GM18499 (cell line): ENCODE results near the gene TBC1D1.

ENCODE experiments used
- ATAC-seq: cut with Tn5 transposase; IDR thresholded peaks from one replicate; pipeline ENCODE4 v1.9.1; 2021; ENCODE audit warnings: moderate number of reproducible peaks; ENCODE audit not compliant: insufficient read depth, unreplicated experiment

TBC1D1 gene

DNA sequence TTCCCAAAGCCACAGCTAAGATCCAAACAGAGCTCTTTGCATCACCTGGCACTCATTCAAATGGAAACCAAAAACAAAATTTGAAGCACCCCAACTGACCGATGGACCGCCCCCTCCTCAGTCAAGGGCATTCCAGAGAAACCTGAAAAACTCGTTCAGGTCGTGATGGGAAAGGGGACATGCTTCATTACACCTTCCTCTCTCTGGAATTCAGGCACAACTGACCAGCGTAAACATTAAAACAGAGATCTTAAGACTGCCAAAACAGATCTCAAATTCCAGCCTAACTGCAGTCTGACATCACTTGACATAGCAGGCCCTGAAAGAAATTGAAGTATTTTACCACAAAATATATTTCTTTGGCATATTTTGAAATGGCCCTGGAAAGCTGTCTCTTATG is 97.8 kb downstream of the TBC1D1 start:
- ATAC-seq: no peak

- no peak for ATAC-seq
Observed at GRCh38 chr4:37989398-37990260, 98.7 kb downstream of the TBC1D1 start.

DNA sequence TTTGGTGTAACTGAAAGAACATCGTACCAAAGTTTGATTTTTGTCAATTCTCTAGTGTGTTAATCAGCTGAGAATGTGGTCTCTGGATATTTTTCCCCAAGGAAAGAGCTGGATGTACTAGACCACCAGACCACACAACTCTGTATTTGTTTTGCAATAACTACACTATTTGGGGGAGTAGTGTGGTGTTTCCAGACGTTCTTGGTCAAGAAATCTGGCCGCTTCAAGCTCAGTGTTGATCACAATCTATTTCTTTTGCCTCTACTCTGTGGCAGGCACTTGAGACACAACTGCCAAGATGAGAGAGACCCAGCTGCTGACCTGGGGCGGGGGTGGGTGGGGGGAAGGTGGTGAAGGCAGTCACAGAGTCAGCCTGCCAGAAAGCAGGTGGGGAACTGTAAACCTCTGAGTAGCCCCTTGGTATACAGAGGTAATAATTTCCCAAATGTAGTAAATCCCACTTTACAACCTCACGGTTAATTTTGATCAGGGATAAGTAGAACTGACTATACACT is 99.9 kb downstream of the TBC1D1 start:
- no peak for ATAC-seq

- no peak for ATAC-seq
Observed at GRCh38 chr4:37991623-37992410, 100.9 kb downstream of the TBC1D1 start.

- ATAC-seq: no peak
Observed at GRCh38 chr4:37993806-37994205, 102.9 kb downstream of the TBC1D1 start.

GRCh38 chr4:37994569-37994968 is 103.7 kb downstream of the TBC1D1 start:
- no peak for ATAC-seq

DNA sequence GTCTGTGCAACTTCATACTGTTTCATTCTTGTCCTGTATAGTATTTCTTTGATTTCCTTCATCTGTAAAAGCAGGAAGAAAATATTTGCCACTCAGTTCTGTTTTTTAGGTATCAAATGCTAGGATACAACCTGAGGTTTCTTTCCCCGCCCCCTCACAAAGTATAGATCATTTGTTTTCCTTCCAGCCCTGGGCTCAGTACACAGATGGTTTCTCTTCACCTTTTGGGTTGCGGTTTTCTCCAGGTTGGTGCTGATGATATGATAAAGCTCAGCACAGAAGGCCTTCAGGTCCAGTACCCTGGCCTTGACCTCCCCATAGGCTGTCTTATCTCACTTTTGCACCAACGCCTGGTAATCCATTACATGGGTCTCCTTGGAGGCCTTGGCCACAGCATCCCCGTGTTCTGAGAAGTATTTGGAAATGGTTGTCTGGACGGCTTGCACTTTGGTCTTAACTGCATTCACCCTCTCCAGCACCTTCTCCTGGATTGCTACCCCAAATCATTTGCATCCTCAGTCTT is 104.5 kb downstream of the TBC1D1 start:
- no peak for ATAC-seq

GRCh38 chr4:37995981-37996775 is 105.3 kb downstream of the TBC1D1 start:
- ATAC-seq: no peak

DNA sequence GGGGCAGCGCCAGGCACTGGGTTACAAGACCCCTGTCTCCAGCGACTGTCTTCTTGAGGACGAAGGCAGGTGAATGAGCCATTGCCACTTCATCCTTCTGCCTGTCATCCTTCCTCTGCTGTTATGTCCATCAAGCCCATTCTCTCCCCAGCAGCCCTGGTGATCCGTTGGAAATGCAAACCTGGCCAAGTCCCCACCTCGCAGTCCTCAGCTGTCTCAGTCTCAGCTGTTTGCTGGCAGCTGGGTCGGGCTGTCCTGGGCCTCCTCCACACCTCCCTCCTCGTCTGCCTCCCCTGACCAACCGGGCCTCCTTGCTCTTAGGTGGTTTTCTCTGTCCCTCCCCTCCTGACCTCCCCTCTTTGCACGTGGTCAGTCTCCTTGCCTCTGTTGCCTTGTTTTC is 107.3 kb downstream of the TBC1D1 start:
- no peak for ATAC-seq

- no peak for ATAC-seq
Observed at GRCh38 chr4:37999000-37999716, 108.3 kb downstream of the TBC1D1 start.

- no peak for ATAC-seq
Observed at GRCh38 chr4:37999965-38000364, 109.1 kb downstream of the TBC1D1 start.

DNA sequence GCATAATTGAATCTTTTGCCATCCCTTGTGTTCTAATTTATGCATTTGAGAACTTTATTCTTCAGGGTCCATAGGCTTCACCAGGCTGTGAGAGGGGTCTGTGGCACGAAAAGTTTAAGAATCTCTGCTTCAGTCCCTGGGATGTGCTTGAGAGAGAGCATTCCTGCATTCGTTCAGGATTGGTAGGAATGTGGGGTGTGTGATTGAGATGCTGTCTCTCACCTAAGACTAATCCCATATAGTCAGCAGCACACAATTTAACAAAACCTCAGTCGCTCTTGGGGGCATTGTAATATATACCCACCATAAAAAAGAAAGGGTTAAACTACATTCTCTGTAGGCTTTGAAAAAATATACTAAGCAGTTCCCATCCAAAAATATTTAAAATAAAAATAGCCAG is 111.0 kb downstream of the TBC1D1 start:
- no peak for ATAC-seq

- no peak for ATAC-seq
Observed at GRCh38 chr4:38002451-38003071, 111.7 kb downstream of the TBC1D1 start.

GRCh38 chr4:38003102-38003501 is 112.2 kb downstream of the TBC1D1 start:
- ATAC-seq: no peak

DNA sequence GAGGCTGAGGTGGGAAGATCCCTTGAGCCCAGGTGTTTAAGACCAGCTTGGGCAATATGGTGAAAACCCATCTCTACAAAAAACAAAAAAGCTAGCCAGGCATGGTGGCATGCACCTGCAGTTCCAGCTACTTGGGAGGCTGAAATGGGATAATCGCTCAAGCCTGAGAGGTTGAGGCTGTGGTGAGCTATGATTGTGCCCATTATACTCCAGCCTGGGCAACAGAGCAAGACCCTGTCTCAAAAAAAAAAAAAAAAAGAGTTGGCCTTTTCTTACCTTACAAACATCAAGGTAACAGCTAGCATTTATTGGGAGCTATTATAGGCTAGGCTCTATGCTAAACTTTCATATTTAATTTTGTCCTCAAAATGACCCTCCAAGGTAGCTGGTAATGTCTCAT is 112.7 kb downstream of the TBC1D1 start:
- ATAC-seq: no peak

DNA sequence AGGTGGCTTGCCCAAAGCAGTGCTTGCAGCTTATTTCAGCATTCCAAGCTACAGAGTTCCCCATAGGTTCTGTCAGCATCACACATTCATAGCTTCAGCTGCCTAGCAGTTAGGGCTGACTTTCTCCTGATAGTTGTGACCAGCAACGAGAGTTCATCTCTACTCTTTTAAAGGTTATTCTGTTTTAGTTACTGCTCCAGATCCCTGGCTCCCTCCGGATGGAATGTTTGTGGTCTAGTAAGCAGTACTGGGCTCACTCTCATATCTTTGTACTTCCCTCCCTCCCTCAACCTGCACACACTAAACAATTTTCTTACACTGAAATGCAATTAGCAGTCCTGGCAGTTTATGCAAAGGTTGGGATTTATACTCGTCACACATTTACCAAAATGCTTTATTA is 113.2 kb downstream of the TBC1D1 start:
- ATAC-seq: no peak

DNA sequence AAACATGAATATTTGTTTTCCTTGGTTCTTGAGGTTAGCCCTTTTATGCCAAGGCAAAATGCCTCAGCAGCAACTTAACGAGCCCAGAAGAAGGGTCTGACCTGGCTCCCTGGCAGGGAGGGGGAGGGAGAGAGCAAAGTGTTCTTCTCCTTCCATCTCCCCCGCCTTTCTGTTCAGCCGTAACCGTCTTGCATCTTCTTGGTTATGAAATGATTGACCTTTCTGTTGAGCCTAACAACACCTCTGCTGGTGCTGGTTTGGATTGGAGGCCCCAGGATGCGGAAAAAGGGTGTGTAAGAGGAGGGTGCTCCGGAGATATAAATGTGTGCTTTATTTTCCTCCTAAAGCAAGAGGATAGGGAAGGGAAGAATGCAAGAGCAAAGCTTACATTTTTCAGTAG is 114.0 kb downstream of the TBC1D1 start:
- ATAC-seq: no peak

DNA sequence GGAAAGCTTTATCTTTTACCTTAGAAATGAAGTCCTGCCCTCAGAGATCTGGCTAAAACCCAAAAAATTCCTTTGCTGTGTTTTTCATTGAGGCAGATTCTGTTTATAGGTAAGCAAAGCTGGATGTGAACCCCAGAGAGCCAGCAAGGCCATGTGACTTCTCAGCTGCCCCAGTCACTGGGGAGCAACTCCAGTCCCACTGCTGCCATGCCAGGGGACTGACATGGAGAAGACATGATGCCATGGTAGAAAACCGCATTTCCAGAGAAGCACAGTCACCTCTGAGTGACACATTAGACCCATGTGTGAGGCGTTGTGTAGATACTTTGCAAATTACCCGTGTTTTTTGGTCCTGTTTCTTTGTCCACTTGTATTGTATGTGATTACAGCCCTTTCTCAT is 114.8 kb downstream of the TBC1D1 start:
- ATAC-seq: no peak

GRCh38 chr4:38007645-38008044 is 116.8 kb downstream of the TBC1D1 start:
- ATAC-seq: no peak
